ENCODE data around the gene RAVER1.

DNA sequence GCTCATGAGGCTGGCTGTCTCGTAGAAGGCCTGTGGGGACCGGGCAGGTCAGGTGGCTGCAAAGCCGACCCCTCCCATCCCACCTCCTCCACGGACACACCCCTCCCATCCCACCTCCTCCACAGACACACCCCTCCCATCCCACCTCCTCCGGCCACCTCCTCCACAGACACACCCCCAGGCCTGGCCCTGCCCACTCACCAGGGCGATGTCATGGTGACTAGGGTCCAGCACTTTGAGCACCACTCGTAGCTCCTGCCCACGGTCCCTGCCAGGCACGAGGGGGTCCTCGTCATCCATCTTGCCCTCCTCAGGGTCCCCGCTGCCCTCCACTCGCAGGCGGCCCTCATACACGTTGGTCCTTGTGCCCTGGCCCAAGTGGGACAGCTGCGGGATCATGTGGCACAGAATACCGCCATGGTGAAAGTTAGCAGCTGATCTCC is 28.3 kb upstream of the RAVER1 start:
- TF ChIP-seq POLR2A (IDR thresholded peaks at IDR 0.05), result no peak
- TF ChIP-seq, protein P1, sequence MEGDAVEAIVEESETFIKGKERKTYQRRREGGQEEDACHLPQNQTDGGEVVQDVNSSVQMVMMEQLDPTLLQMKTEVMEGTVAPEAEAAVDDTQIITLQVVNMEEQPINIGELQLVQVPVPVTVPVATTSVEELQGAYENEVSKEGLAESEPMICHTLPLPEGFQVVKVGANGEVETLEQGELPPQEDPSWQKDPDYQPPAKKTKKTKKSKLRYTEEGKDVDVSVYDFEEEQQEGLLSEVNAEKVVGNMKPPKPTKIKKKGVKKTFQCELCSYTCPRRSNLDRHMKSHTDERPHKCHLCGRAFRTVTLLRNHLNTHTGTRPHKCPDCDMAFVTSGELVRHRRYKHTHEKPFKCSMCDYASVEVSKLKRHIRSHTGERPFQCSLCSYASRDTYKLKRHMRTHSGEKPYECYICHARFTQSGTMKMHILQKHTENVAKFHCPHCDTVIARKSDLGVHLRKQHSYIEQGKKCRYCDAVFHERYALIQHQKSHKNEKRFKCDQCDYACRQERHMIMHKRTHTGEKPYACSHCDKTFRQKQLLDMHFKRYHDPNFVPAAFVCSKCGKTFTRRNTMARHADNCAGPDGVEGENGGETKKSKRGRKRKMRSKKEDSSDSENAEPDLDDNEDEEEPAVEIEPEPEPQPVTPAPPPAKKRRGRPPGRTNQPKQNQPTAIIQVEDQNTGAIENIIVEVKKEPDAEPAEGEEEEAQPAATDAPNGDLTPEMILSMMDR (IDR thresholded peaks at IDR 0.05), result no peak

Measured in thyroid gland (tissue), 4 donors.